Spleen (tissue), 13 donors: ENCODE measurements around the gene SIX5. TPM values are rescaled to one million over a fixed set of nuclear protein-coding genes. Genes with fewer than 3 reads are reported as not detected.

ENCODE experiments used
- DNase-seq: peaks from one replicate; pipeline ENCODE4 v3.0.0-alpha.2; 2020
- H3K27ac ChIP-seq, 8 donors: fragments of 200-600 bp; sonication (generic) in 7 of 8; 1 replicate in 4 of 8; 2 replicates in 4 of 8; pipeline versions ENCODE4 v1.5.0 to v1.8.0; 2016 to 2021; ENCODE audit warnings: inconsistent platforms in 4 of 8, mild to moderate bottlenecking in 4 of 8, moderate library complexity in 1 of 8
- H3K27me3 ChIP-seq, 7 donors: fragments of 200-600 bp; sonication (generic) in 6 of 7; replicated peaks in 1 of 7; 1 replicate in 4 of 7; 2 replicates in 3 of 7; pipeline versions ENCODE4 v1.5.0 to v1.8.0; 2016 to 2021; ENCODE audit warnings: inconsistent platforms in 3 of 7, mild to moderate bottlenecking in 1 of 7
- H3K36me3 ChIP-seq, 6 donors: fragments of 200-600 bp; sonication (generic) in 5 of 6; 1 replicate in 4 of 6; 2 replicates in 2 of 6; pipeline versions ENCODE4 v1.5.0 to v1.8.0; 2016 to 2021; ENCODE audit warnings: inconsistent platforms in 2 of 6
- H3K4me1 ChIP-seq, 6 donors: fragments of 200-600 bp; sonication (generic) in 5 of 6; 1 replicate in 3 of 6; 2 replicates in 3 of 6; pipeline versions ENCODE4 v1.5.0 to v1.8.0; 2016 to 2021; ENCODE audit warnings: inconsistent platforms in 3 of 6
- H3K4me3 ChIP-seq, 8 donors: fragments of 200-600 bp; sonication (generic) in 7 of 8; 1 replicate in 4 of 8; 2 replicates in 4 of 8; pipeline versions ENCODE4 v1.5.0 to v1.8.0; 2016 to 2021; ENCODE audit warnings: inconsistent platforms in 4 of 8, mild to moderate bottlenecking in 4 of 8, moderate library complexity in 2 of 8
- H3K9me3 ChIP-seq, 8 donors: fragments of 200-600 bp; sonication (generic) in 7 of 8; 1 replicate in 4 of 8; 2 replicates in 4 of 8; pipeline versions ENCODE4 v1.5.0 to v1.8.0; 2016 to 2021; ENCODE audit warnings: inconsistent platforms in 4 of 8
- CTCF ChIP-seq, 11 experiments: fragments of 200-600 bp in 7 of 11; fragments of 450-650 bp in 4 of 11; sonication (generic) in 4 of 11; IDR thresholded peaks in 8 of 11; conservative IDR thresholded peaks in 3 of 11; 1 replicate in 7 of 11; 2 replicates in 4 of 11; pipeline versions ENCODE4 v1.4.0 to v1.8.0; 2016 to 2021; ENCODE audit warnings: antibody characterized with exemption in 11 of 11, inconsistent platforms in 4 of 11, mild to moderate bottlenecking in 1 of 11
- POLR2A ChIP-seq, 3 donors: fragments of 450-650 bp; IDR thresholded peaks; one replicate each; pipeline ENCODE4 v1.5.1; 2017; ENCODE audit warnings: antibody characterized with exemption in 3 of 3, mild to moderate bottlenecking in 1 of 3
- POLR2AphosphoS5 ChIP-seq, 3 donors: sonication (generic); formaldehyde crosslinking; IDR thresholded peaks; one replicate each; pipeline ENCODE4 v1.5.1; 2017; ENCODE audit warnings: antibody characterized with exemption in 3 of 3
- WGBS, 5 donors: extraction: QIAGEN DNeasy Blood & Tissue Kit in 3 of 5; methylation state at CpG; one replicate each; pipeline versions ENCODE4 v1.1.5 to v1.1.7; 2013 to 2018; 5-methylcytosine and 5-hydroxymethylcytosine counted together
- intact Hi-C: fragments of 100-400 bp; cut with DNase I; formaldehyde crosslinking; loops from one replicate; pipeline ENCODE4 v1.15.0; 2023; ENCODE audit warnings: low total_unique reads
- long read RNA-seq, 2 donors: transcript quantifications; one replicate each; lab custom pipeline, GENCODE V29; 2026
- polyA plus RNA-seq, 3 donors: library from polyadenylated mRNA; stranded (reverse); fragments of 200-250 nt; gene quantifications; one replicate each; pipeline ENCODE4 v1.2.1, GENCODE V29; 2013
- total RNA-seq, 7 donors: library from RNA; depleted of rRNA in 3 of 7; stranded (reverse); fragments of >200 nt in 3 of 7; fragmentation: NEBNext Ultra II Directional in 4 of 7; extraction: Animal tissue kit (Norgen Biotek cat#: 25700) in 4 of 7; gene quantifications; one replicate each; pipeline versions ENCODE4 v1.1.0 to v1.2.1, GENCODE V29; 2016 to 2021
- donor health status: healthy with polysubstance abuse.
- donor health status: DM: no; HTN: no; CAD: no; lungs with moderate emphysema.
- donor health status: DM: no; HTN: no; CAD: no.
- donor health status: Bipolar disorder and iron deficiency.
- donor health status: healthy.
- donor health status: DM: no; HTN: no; CAD: no.
- donor health status: DM: yes; HTN: yes; CAD: no.

SIX5 gene
- total RNA-seq (10 to 100 TPM in 2 of 7 donors, 1 to 10 TPM in 5; 6.5 to 13.2 (median 8.5) TPM), polyA plus RNA-seq (1 to 10 TPM; 4.4 to 8.9 (median 5.2) TPM)
- long read RNA-seq, donor 1, transcript SIX5-205 (3 exons, 2,943 nt): major isoform, 5 of 5 reads
- long read RNA-seq, donor 1, partial matches to known transcripts: 0 of 5 reads
- long read RNA-seq, donor 1, other reads (novel, unspliced or antisense): 0 of 5 reads
- long read RNA-seq, donor 2, partial matches to known transcripts: 0 of 2 reads
- long read RNA-seq, donor 2, other reads (novel, unspliced or antisense): 0 of 2 reads

GRCh38 chr19:45768984-45769782 is at the start of gene SIX5:
Gene SIX5 (minus strand): TSS chr19:45769252. CDS start chr19:45768844, 408 bp downstream.
- TF ChIP-seq CTCF (IDR thresholded peaks at IDR 0.05 in 8 of 11, conservative IDR thresholded peaks at IDR 0.05 in 3 of 11): no peak
- peak; percentile 43 to 79 (median 57) for TF ChIP-seq POLR2A (IDR thresholded peaks at IDR 0.05)
- TF ChIP-seq POLR2AphosphoS5 (IDR thresholded peaks at IDR 0.05): peak; percentile 90 to 94 (median 94)
- Histone ChIP-seq H3K9me3 (no peaks in the 10 kb centered on the region), H3K4me3 (peak within 1 kb of the TSS; percentile 49 to 86 (median 80)), H3K4me1 (peaks cover 3 to 72% (median 45%) of the 10 kb centered on the region in 6 donors), H3K36me3 (peaks cover 0 to 9% (median 0%) of the 10 kb centered on the region in 6 donors), H3K27ac (peak within 1 kb of the TSS; percentile 70 to 90 (median 88)), H3K27me3 (peaks cover 0 to 82% (median 11%) of the 10 kb centered on the region in 7 donors)
- WGBS, 5 donors: 1 to 2% (median 1%) methylated on average over 49 to 70 of the region's 70 CpGs
- peak; percentile 97 for DNase-seq
- intact Hi-C loops: no loop called here

- Histone ChIP-seq H3K4me1 (peaks cover 0 to 34% (median 23%) of the 10 kb centered on the region in 6 donors), H3K27ac (no peak overlapping the region), H3K36me3 (peaks cover 0 to 76% (median 31%) of the 10 kb centered on the region in 6 donors), H3K27me3 (peaks cover 0 to 38% (median 3%) of the 10 kb centered on the region in 7 donors), H3K4me3 (no peak overlapping the region), H3K9me3 (no peaks in the 10 kb centered on the region)
- intact Hi-C loops: no loop called here
- 85 to 92% (median 88%) methylated on average over 8 to 19 of the region's 19 CpGs for WGBS, 5 donors
- TF ChIP-seq POLR2A (IDR thresholded peaks at IDR 0.05) (no peak), POLR2AphosphoS5 (IDR thresholded peaks at IDR 0.05) (peak in 1 of 3 donors; percentile 56), CTCF (IDR thresholded peaks at IDR 0.05 in 8 of 11, conservative IDR thresholded peaks at IDR 0.05 in 3 of 11) (peak in 1 of 11 experiments; percentile 1)
- DNase-seq: peak; percentile 81
Observed at GRCh38 chr19:45817725-45818301, 48.8 kb upstream of the SIX5 start.

GRCh38 chr19:45817010-45817724 is 48.1 kb upstream of the SIX5 start:
- Histone ChIP-seq H3K36me3 (peaks cover 0 to 70% (median 25%) of the 10 kb centered on the region in 6 donors), H3K9me3 (no peaks in the 10 kb centered on the region), H3K27ac (no peak overlapping the region), H3K4me1 (peaks cover 0 to 34% (median 23%) of the 10 kb centered on the region in 6 donors), H3K27me3 (peaks cover 0 to 40% (median 3%) of the 10 kb centered on the region in 7 donors), H3K4me3 (no peak overlapping the region)
- TF ChIP-seq POLR2AphosphoS5 (IDR thresholded peaks at IDR 0.05) (peak; percentile 58 to 76 (median 70)), CTCF (IDR thresholded peaks at IDR 0.05 in 8 of 11, conservative IDR thresholded peaks at IDR 0.05 in 3 of 11) (peak; percentile 97 to 99 (median 98)), POLR2A (IDR thresholded peaks at IDR 0.05) (no peak)
- DNase-seq: peak; percentile 99
- intact Hi-C loops: no loop called here
- WGBS, 5 donors: 16 to 21% (median 19%) methylated on average over 24 of the region's 24 CpGs
